ENCODE data around the gene TSC2.
A peak's percentile ranks its signal among the peaks of the same experiment; 100 is the strongest.

TSC2 gene

GRCh38 chr16:2081201-2082084 is 33.7 kb downstream of the TSC2 start:
- Histone ChIP-seq H3K9ac (ENCODE audit: low read length in 2 of 2) (no peak overlapping the region), H3K9me3 (ENCODE audit: control insufficient read depth in 2 of 2, low read length in 2 of 2) (no peaks in the 10 kb centered on the region), H3K27ac (ENCODE audit: low read length) (no peak overlapping the region), H3K4me1 (ENCODE audit: control insufficient read depth, insufficient read depth, low read length) (peaks cover 34% of the 10 kb centered on the region), H3K27me3 (ENCODE audit: control insufficient read depth in 1 of 2, insufficient read depth in 2 of 2, low read length in 2 of 2) (no peaks in the 10 kb centered on the region), H3K36me3 (ENCODE audit: control insufficient read depth in 2 of 2, insufficient read depth in 2 of 2, low read length in 2 of 2) (peaks cover 20 to 28% of the 10 kb centered on the region in 2 donors), H3K4me3 (ENCODE audit: low read length in 2 of 2) (no peak overlapping the region)

- Histone ChIP-seq H3K27ac (ENCODE audit: low read length) (peak overlapping the region; percentile 41), H3K4me3 (ENCODE audit: low read length in 2 of 2) (no peak overlapping the region), H3K9ac (ENCODE audit: low read length in 2 of 2) (no peak overlapping the region), H3K9me3 (ENCODE audit: control insufficient read depth in 2 of 2, low read length in 2 of 2) (no peaks in the 10 kb centered on the region), H3K36me3 (ENCODE audit: control insufficient read depth in 2 of 2, insufficient read depth in 2 of 2, low read length in 2 of 2) (peaks cover 18 to 26% of the 10 kb centered on the region in 2 donors), H3K27me3 (ENCODE audit: control insufficient read depth in 1 of 2, insufficient read depth in 2 of 2, low read length in 2 of 2) (no peaks in the 10 kb centered on the region), H3K4me1 (ENCODE audit: control insufficient read depth, insufficient read depth, low read length) (peaks cover 34% of the 10 kb centered on the region)
Observed at GRCh38 chr16:2082171-2082982, 34.6 kb downstream of the TSC2 start.

- H3K27me3 ChIP-seq (ENCODE audit: control insufficient read depth in 1 of 2, insufficient read depth in 2 of 2, low read length in 2 of 2) = no peaks in the 10 kb centered on the region
- H3K27ac ChIP-seq (ENCODE audit: low read length) = peak overlapping the region; percentile 41
- H3K36me3 ChIP-seq (ENCODE audit: control insufficient read depth in 2 of 2, insufficient read depth in 2 of 2, low read length in 2 of 2) = peaks cover 14 to 26% of the 10 kb centered on the region in 2 donors
- H3K9me3 ChIP-seq (ENCODE audit: control insufficient read depth in 2 of 2, low read length in 2 of 2) = no peaks in the 10 kb centered on the region
- no peak overlapping the region for H3K9ac ChIP-seq (ENCODE audit: low read length in 2 of 2)
- H3K4me1 ChIP-seq (ENCODE audit: control insufficient read depth, insufficient read depth, low read length) = peaks cover 34% of the 10 kb centered on the region
- H3K4me3 ChIP-seq (ENCODE audit: low read length in 2 of 2) = no peak overlapping the region
Observed at GRCh38 chr16:2082983-2083364, 35.2 kb downstream of the TSC2 start.

DNA sequence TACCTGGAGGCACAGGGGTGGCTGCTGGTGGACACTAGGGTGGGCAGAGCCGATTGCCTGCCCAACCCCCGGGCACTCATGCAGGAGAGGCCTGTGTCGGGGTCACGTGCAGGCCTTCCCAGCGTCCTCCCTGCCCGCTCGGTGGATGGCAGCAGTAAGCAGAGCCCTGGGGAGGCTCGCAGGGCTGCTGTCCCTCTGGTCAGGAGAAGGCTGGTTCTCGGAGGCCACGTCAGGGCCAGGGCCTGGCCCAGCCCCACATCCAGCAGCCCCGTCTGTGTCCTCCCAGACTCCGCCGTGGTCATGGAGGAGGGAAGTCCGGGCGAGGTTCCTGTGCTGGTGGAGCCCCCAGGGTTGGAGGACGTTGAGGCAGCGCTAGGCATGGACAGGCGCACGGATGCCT is 35.6 kb downstream of the TSC2 start:
- peaks cover 14 to 28% of the 10 kb centered on the region in 2 donors for H3K36me3 ChIP-seq (ENCODE audit: control insufficient read depth in 2 of 2, insufficient read depth in 2 of 2, low read length in 2 of 2)

GRCh38 chr16:2083876-2084780 is 36.3 kb downstream of the TSC2 start:
- peak overlapping the region; percentile 24 for H3K27ac ChIP-seq (ENCODE audit: low read length)
- no peak overlapping the region for H3K4me3 ChIP-seq (ENCODE audit: low read length in 2 of 2)
- no peak overlapping the region for H3K9ac ChIP-seq (ENCODE audit: low read length in 2 of 2)
- H3K36me3 ChIP-seq (ENCODE audit: control insufficient read depth in 2 of 2, insufficient read depth in 2 of 2, low read length in 2 of 2) = peaks cover 11 to 29% of the 10 kb centered on the region in 2 donors
- H3K27me3 ChIP-seq (ENCODE audit: control insufficient read depth in 1 of 2, insufficient read depth in 2 of 2, low read length in 2 of 2) = no peaks in the 10 kb centered on the region
- no peaks in the 10 kb centered on the region for H3K9me3 ChIP-seq (ENCODE audit: control insufficient read depth in 2 of 2, low read length in 2 of 2)
- peaks cover 37% of the 10 kb centered on the region for H3K4me1 ChIP-seq (ENCODE audit: control insufficient read depth, insufficient read depth, low read length)

More for the DNA sequence above, 35.6 kb downstream of the TSC2 start:
- Histone ChIP-seq H3K4me3 (ENCODE audit: low read length in 2 of 2) (no peak overlapping the region), H3K9ac (ENCODE audit: low read length in 2 of 2) (no peak overlapping the region), H3K27ac (ENCODE audit: low read length) (no peak overlapping the region), H3K27me3 (ENCODE audit: control insufficient read depth in 1 of 2, insufficient read depth in 2 of 2, low read length in 2 of 2) (no peaks in the 10 kb centered on the region), H3K4me1 (ENCODE audit: control insufficient read depth, insufficient read depth, low read length) (peaks cover 34% of the 10 kb centered on the region), H3K9me3 (ENCODE audit: control insufficient read depth in 2 of 2, low read length in 2 of 2) (no peaks in the 10 kb centered on the region)

- peaks cover 7 to 28% of the 10 kb centered on the region in 2 donors for H3K36me3 ChIP-seq (ENCODE audit: control insufficient read depth in 2 of 2, insufficient read depth in 2 of 2, low read length in 2 of 2)
Observed at GRCh38 chr16:2084895-2085625, 37.3 kb downstream of the TSC2 start.

GRCh38 chr16:2085669-2086068 is 37.9 kb downstream of the TSC2 start:
- H3K36me3 ChIP-seq (ENCODE audit: control insufficient read depth in 2 of 2, insufficient read depth in 2 of 2, low read length in 2 of 2) = peaks cover 8 to 31% of the 10 kb centered on the region in 2 donors
- no peak overlapping the region for H3K4me3 ChIP-seq (ENCODE audit: low read length in 2 of 2)
- H3K4me1 ChIP-seq (ENCODE audit: control insufficient read depth, insufficient read depth, low read length) = peaks cover 41% of the 10 kb centered on the region
- H3K9ac ChIP-seq (ENCODE audit: low read length in 2 of 2) = no peak overlapping the region
- no peaks in the 10 kb centered on the region for H3K9me3 ChIP-seq (ENCODE audit: control insufficient read depth in 2 of 2, low read length in 2 of 2)
- peak overlapping the region; percentile 11 for H3K27ac ChIP-seq (ENCODE audit: low read length)
- H3K27me3 ChIP-seq (ENCODE audit: control insufficient read depth in 1 of 2, insufficient read depth in 2 of 2, low read length in 2 of 2) = no peaks in the 10 kb centered on the region

More at GRCh38 chr16:2084895-2085625, 37.3 kb downstream of the TSC2 start:
- H3K27me3 ChIP-seq (ENCODE audit: control insufficient read depth in 1 of 2, insufficient read depth in 2 of 2, low read length in 2 of 2) = no peaks in the 10 kb centered on the region
- no peak overlapping the region for H3K4me3 ChIP-seq (ENCODE audit: low read length in 2 of 2)
- H3K9ac ChIP-seq (ENCODE audit: low read length in 2 of 2) = no peak overlapping the region
- peak overlapping the region; percentile 24 for H3K27ac ChIP-seq (ENCODE audit: low read length)
- H3K9me3 ChIP-seq (ENCODE audit: control insufficient read depth in 2 of 2, low read length in 2 of 2) = no peaks in the 10 kb centered on the region
- peaks cover 38% of the 10 kb centered on the region for H3K4me1 ChIP-seq (ENCODE audit: control insufficient read depth, insufficient read depth, low read length)

DNA sequence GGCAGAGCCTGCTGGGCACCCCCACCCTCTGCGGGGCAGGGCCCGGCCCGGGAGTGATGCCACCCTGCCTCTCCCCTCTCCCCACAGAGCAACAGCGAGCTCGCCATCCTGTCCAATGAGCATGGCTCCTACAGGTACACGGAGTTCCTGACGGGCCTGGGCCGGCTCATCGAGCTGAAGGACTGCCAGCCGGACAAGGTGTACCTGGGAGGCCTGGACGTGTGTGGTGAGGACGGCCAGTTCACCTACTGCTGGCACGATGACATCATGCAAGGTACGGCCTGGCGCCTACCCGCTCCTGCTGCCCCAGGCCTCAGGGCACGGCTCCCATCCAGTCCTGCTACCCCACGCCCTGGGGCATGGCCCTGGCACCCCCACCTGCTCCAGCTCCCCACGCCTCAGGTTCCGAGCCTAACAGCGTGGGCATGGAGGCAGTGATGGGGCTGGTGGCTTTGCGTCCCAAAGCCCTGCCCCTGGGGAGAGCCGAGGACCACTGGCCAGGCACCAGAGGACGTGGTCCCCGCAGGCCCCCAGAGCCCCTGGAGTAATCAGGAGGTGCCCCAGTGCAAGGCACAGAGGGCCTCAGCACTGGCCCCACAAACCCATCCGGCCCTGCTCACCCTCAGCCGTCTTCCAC is 38.4 kb downstream of the TSC2 start:
- Histone ChIP-seq H3K27me3 (ENCODE audit: control insufficient read depth in 1 of 2, insufficient read depth in 2 of 2, low read length in 2 of 2) (no peaks in the 10 kb centered on the region), H3K36me3 (ENCODE audit: control insufficient read depth in 2 of 2, insufficient read depth in 2 of 2, low read length in 2 of 2) (peaks cover 6 to 31% of the 10 kb centered on the region in 2 donors), H3K9ac (ENCODE audit: low read length in 2 of 2) (no peak overlapping the region), H3K9me3 (ENCODE audit: control insufficient read depth in 2 of 2, low read length in 2 of 2) (no peaks in the 10 kb centered on the region), H3K27ac (ENCODE audit: low read length) (peak overlapping the region; percentile 11), H3K4me1 (ENCODE audit: control insufficient read depth, insufficient read depth, low read length) (peaks cover 41% of the 10 kb centered on the region), H3K4me3 (ENCODE audit: low read length in 2 of 2) (no peak overlapping the region)

DNA sequence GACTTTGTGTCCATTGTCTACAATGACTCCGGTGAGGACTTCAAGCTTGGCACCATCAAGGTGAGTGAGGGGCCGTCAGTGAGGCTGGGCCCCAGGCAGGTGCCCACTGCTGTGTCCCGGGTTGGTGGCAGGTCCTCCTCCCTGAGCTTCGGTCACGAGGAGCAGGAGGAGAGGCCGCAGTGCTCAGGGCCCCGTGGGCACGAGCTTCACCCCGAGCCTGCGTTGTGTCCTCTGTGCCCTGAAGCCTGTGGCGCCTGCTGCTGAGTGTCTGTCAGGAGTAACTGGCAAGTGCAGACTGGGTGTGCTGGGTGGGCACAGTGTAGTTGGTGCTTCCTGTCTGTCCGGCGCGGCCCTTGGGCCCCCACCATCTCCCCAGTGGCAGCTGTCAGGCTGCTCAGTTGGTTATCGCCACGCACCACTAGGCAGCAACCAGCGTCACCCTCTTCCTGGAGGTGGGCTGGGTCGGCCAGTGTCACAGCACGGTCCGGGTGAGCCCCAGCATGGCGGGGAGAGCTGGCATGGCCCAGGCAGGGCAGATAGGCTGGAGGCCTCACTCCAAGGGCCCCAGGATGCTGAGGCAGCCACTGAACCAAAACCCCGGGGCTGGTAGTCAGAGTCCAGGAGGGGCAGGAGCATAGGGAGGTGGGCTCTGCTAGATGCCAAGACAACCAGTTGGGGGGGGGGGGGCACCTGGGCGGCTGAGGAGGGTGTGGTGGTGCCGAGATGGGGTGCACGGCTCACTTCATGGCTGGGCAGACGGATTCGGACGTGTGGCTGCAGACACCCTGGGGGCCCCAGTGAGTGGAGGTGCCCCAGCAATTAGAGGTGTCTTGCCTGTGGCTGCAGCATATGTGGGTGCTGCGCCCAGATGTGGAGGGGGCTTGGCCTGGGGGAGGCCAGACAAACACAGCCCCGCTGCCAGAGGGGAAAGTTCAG is 39.3 kb downstream of the TSC2 start:
- no peak overlapping the region for H3K27ac ChIP-seq (ENCODE audit: low read length)
- peaks cover 42% of the 10 kb centered on the region for H3K4me1 ChIP-seq (ENCODE audit: control insufficient read depth, insufficient read depth, low read length)
- no peaks in the 10 kb centered on the region for H3K9me3 ChIP-seq (ENCODE audit: control insufficient read depth in 2 of 2, low read length in 2 of 2)
- H3K4me3 ChIP-seq (ENCODE audit: low read length in 2 of 2) = no peak overlapping the region
- peaks cover 10 to 32% of the 10 kb centered on the region in 2 donors for H3K36me3 ChIP-seq (ENCODE audit: control insufficient read depth in 2 of 2, insufficient read depth in 2 of 2, low read length in 2 of 2)
- no peaks in the 10 kb centered on the region for H3K27me3 ChIP-seq (ENCODE audit: control insufficient read depth in 1 of 2, insufficient read depth in 2 of 2, low read length in 2 of 2)
- no peak overlapping the region for H3K9ac ChIP-seq (ENCODE audit: low read length in 2 of 2)

All from stomach smooth muscle (tissue), 2 donors.